ENCODE results near the gene TRPM7.

GRCh38 chr15:50670115-50670514, 16.5 kb downstream of the TRPM7 start:
- TF ChIP-seq RAD21 (IDR thresholded peaks at IDR 0.05; ENCODE audit: low read depth), result no peak
- TF ChIP-seq EP300 (IDR thresholded peaks at IDR 0.05; ENCODE audit: borderline replicate concordance), result no peak
- TF ChIP-seq MAX (IDR thresholded peaks at IDR 0.05), result no peak
- no peak for TF ChIP-seq REST (IDR thresholded peaks at IDR 0.05; ENCODE audit: low read depth)
- TF ChIP-seq TEAD4 (IDR thresholded peaks at IDR 0.05), result no peak
- no peak for TF ChIP-seq YY1 (IDR thresholded peaks at IDR 0.05; ENCODE audit: low read depth)
- TF ChIP-seq CEBPB (IDR thresholded peaks at IDR 0.05), result no peak
